Measurements from ENCODE around the gene TNFRSF11A.

Gene TNFRSF11A

GRCh38 chr18:62325806-62326645, 916 bp downstream of the TNFRSF11A start:
- no peak for DNase-seq

- DNase-seq: no peak
Observed at GRCh38 chr18:62326646-62327348, 1.7 kb downstream of the TNFRSF11A start.

GRCh38 chr18:62327977-62328376, 2.9 kb downstream of the TNFRSF11A start:
- no peak for DNase-seq

GRCh38 chr18:62328586-62329525, 3.7 kb downstream of the TNFRSF11A start:
- DNase-seq: no peak

GRCh38 chr18:62329691-62330454, 4.8 kb downstream of the TNFRSF11A start:
- no peak for DNase-seq

GRCh38 chr18:62330650-62331049, 5.5 kb downstream of the TNFRSF11A start:
- DNase-seq: no peak

GRCh38 chr18:62331581-62332356, 6.7 kb downstream of the TNFRSF11A start:
- DNase-seq: no peak

GRCh38 chr18:62332431-62332830, 7.3 kb downstream of the TNFRSF11A start:
- no peak for DNase-seq

GRCh38 chr18:62332964-62333695, 8.0 kb downstream of the TNFRSF11A start:
- no peak for DNase-seq

GRCh38 chr18:62334120-62334519, 9.0 kb downstream of the TNFRSF11A start:
- no peak for DNase-seq

- no peak for DNase-seq
Observed at GRCh38 chr18:62335494-62335893, 10.4 kb downstream of the TNFRSF11A start.

GRCh38 chr18:62336618-62337017, 11.5 kb downstream of the TNFRSF11A start:
- DNase-seq: no peak

- no peak for DNase-seq
Observed at GRCh38 chr18:62337336-62337735, 12.2 kb downstream of the TNFRSF11A start.

GRCh38 chr18:62338446-62339105, 13.5 kb downstream of the TNFRSF11A start:
- no peak for DNase-seq

- DNase-seq: no peak
Observed at GRCh38 chr18:62339106-62339988, 14.2 kb downstream of the TNFRSF11A start.

- no peak for DNase-seq
Observed at GRCh38 chr18:62340996-62341395, 15.9 kb downstream of the TNFRSF11A start.

GRCh38 chr18:62341473-62341872, 16.4 kb downstream of the TNFRSF11A start:
- DNase-seq: no peak

GRCh38 chr18:62342884-62343283, 17.8 kb downstream of the TNFRSF11A start:
- DNase-seq: no peak

GRCh38 chr18:62343316-62343715, 18.2 kb downstream of the TNFRSF11A start:
- DNase-seq: no peak

Data from activated T-cell treated with anti-CD3 and anti-CD28 coated beads for 4 hours (primary cell).